ENCODE measurements around the gene PHF21A.

- TF ChIP-seq EZH2 (IDR thresholded peaks at IDR 0.05) (no peak), POLR2AphosphoS5 (IDR thresholded peaks at IDR 0.05; ENCODE audit: borderline replicate concordance, low read depth, low read length) (no peak), FOXP2 (optimal IDR thresholded peaks at IDR 0.05; ENCODE audit: control extremely low read depth, extremely low read length, insufficient read depth) (no peak)
Observed at GRCh38 chr11:45985212-45985611, 136.0 kb downstream of the PHF21A start.
